Heart left ventricle (tissue), 13 donors: ENCODE results near the gene IL1RAPL1.

Experiments
- POLR2A ChIP-seq, 2 donors: fragments of 450-650 bp; IDR thresholded peaks; one replicate each; pipeline ENCODE4 v1.6.1; 2017; ENCODE audit warnings: antibody characterized with exemption in 2 of 2, mild to moderate bottlenecking in 2 of 2, moderate library complexity in 2 of 2
- TF ChIP-seq, protein P1 (sequence below), 12 donors: fragments of 200-600 bp; sonication (generic) in 4 of 12; IDR thresholded peaks; one replicate each; pipeline versions ENCODE4 v1.5.0 to v1.8.0; 2018 to 2022; ENCODE audit warnings: antibody characterized with exemption in 12 of 12, mild to moderate bottlenecking in 5 of 12
- donor health status: ischemic (EF 13 %, LVEDD 7.1; RV severe dilation, severe dysfunction).
- donor health status: DM: no; HTN: yes; CAD: no.
- donor health status: DM: no; HTN: no; CAD: no.
- donor health status: ischemic (EF 25% LVEDD 6.9; RV normal size, moderate dysfunction).
- donor health status: ischemic (EF 25% LVEDD 5.7; RV mildly dilated, moderate dysfunction).
- donor health status: ischemic (EF 35%, LVEDD 5.7; RV mildly dilated, moderate dysfunction).
- donor health status: nonischemic (EF 11% LVEDD 7.7; RV severe dilation, severe dysfunction).
- donor health status: DM: yes; HTN: yes; CAD: no.
- donor health status: PGD.
- donor health status: ischemic (EF 29% LVEDD 5.4; RV normal size, mild dysfunction).
- donor health status: nonischemic (EF 23%, LVEDD 6.1; RV moderate dilation, normal function).

DNA sequence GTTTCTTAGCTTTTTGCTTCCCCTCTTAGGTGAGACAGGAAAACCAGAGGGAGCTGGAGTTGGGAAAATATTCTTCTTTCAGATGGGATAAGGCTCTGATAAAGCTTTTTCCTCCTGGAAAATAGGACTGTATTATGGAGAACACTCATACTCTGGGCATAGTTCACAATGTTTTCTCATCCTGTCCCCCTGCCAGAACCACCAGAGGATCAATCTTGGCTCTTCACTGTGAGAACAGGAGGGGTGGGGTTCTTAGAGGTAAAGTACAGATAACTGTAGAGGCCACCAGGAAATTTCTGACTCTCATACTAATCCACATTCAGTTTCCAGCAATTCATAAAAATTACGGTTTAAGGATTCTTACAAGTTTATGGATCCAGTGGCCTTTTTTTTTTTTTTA is 966.3 kb downstream of the IL1RAPL1 start:
- TF ChIP-seq, protein P1, sequence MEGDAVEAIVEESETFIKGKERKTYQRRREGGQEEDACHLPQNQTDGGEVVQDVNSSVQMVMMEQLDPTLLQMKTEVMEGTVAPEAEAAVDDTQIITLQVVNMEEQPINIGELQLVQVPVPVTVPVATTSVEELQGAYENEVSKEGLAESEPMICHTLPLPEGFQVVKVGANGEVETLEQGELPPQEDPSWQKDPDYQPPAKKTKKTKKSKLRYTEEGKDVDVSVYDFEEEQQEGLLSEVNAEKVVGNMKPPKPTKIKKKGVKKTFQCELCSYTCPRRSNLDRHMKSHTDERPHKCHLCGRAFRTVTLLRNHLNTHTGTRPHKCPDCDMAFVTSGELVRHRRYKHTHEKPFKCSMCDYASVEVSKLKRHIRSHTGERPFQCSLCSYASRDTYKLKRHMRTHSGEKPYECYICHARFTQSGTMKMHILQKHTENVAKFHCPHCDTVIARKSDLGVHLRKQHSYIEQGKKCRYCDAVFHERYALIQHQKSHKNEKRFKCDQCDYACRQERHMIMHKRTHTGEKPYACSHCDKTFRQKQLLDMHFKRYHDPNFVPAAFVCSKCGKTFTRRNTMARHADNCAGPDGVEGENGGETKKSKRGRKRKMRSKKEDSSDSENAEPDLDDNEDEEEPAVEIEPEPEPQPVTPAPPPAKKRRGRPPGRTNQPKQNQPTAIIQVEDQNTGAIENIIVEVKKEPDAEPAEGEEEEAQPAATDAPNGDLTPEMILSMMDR (IDR thresholded peaks at IDR 0.05), result no peak
- no peak for TF ChIP-seq POLR2A (IDR thresholded peaks at IDR 0.05)
